ENCODE results near the gene FKBP5.
A peak's percentile ranks its signal among the peaks of the same experiment; 100 is the strongest.

The FKBP5 gene

GRCh38 chr6:35728683-35729678, 40.3 kb upstream of the FKBP5 start:
- H3K4me1 Mint-ChIP-seq = peaks cover 73% of the 10 kb centered on the region
- peak overlapping the region; percentile 74 for H3K27ac Mint-ChIP-seq (ENCODE audit: low read depth)
- no peaks in the 10 kb centered on the region for H3K27me3 Mint-ChIP-seq
- no peak for ATAC-seq (replicated peaks; ENCODE audit: extremely low read depth, poor library complexity, severe bottlenecking)
- no peaks in the 10 kb centered on the region for H3K9me3 Mint-ChIP-seq
- H3K4me3 Mint-ChIP-seq = peak overlapping the region; percentile 60
- H3K36me3 Mint-ChIP-seq (ENCODE audit: insufficient read depth) = peaks cover 21% of the 10 kb centered on the region
- DNase-seq (ENCODE audit: low spot score in 2 of 2) = no peak

GRCh38 chr6:35727935-35728682, 39.4 kb upstream of the FKBP5 start:
- peaks cover 21% of the 10 kb centered on the region for H3K36me3 Mint-ChIP-seq (ENCODE audit: insufficient read depth)
- peaks cover 77% of the 10 kb centered on the region for H3K4me1 Mint-ChIP-seq
- H3K9me3 Mint-ChIP-seq = no peaks in the 10 kb centered on the region
- no peaks in the 10 kb centered on the region for H3K27me3 Mint-ChIP-seq
- DNase-seq (ENCODE audit: low spot score in 2 of 2) (peak; percentile 75 to 85), ATAC-seq (replicated peaks; ENCODE audit: extremely low read depth, poor library complexity, severe bottlenecking) (peak; percentile 61)
- peak overlapping the region; percentile 74 for H3K27ac Mint-ChIP-seq (ENCODE audit: low read depth)
- peak overlapping the region; percentile 60 for H3K4me3 Mint-ChIP-seq

DNA sequence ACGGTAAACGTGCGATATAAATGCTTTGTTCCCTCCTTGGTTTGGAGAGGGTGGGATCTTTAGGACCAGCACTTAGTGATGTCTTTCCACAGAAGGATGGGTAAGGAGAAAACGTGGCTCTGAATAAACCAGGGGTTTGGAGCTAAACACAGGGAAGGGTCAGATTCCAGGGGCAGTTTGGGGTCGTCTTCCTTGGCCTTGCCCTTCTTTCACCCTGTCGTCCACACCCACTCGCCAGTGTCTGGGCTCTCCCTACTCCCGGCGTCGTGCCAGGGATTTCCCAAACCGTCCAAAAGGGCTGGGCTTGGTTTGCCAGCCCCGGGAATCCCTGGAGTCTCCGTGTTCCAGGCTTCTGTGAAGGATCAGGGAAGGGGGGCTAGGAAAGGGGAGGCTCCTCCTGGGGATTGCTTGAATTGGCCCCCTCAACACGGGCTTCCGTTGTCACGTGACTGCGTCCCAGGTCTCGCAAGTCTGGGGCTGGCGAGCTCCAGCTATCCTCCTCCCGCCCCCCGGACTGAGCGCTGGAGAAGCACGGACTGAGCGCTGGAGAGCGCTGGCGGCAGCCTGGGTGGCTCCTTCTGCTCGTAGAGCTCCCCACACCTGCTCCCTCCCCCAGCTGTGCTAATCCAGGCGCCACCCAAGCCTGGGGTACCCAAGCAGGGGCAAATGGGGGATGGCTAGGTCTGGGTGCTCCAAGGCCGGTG, 38.7 kb upstream of the FKBP5 start:
- H3K36me3 Mint-ChIP-seq (ENCODE audit: insufficient read depth) = peaks cover 20% of the 10 kb centered on the region
- no peak for DNase-seq (ENCODE audit: low spot score in 2 of 2)
- peaks cover 70% of the 10 kb centered on the region for H3K4me1 Mint-ChIP-seq
- H3K9me3 Mint-ChIP-seq = no peaks in the 10 kb centered on the region
- peak overlapping the region; percentile 60 for H3K4me3 Mint-ChIP-seq
- no peaks in the 10 kb centered on the region for H3K27me3 Mint-ChIP-seq
- H3K27ac Mint-ChIP-seq (ENCODE audit: low read depth) = peak overlapping the region; percentile 74
- ATAC-seq (replicated peaks; ENCODE audit: extremely low read depth, poor library complexity, severe bottlenecking) = peak; percentile 16

DNA sequence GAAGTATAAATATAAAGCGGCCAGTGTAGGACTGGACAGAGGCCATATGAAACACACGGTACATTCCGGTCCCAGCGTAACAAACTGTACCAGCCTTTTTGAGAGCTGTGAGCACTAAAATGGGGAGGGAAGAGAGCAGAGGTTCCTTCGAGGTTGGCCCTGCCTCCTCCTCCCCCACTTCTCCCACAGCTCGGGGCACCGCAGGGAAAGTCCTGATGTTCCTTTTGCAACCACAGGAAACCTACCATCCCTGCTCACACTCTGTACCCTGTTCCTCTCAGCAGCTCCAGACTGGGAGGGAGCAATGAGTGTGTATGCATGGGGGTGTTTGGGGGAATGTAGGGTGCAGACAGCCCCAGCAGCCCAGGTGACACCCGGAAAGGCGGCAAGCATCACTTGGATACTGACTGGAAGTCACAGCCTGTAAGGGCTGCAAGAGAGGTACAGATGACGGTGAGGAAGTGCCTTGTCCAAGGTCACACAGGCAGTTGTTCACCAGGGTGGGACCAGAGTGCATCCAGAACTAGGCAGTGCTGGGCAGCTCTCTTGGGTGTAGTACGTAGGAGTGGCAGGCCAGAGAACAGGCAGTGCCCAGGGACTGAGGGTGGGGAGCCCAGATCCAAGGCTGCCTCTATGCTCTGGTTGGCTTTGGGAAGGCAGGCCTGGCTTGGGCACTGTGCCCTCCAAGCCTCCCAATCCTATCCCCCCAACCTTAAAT, 37.2 kb upstream of the FKBP5 start:
- H3K36me3 Mint-ChIP-seq (ENCODE audit: insufficient read depth) = peaks cover 15% of the 10 kb centered on the region
- peak overlapping the region; percentile 74 for H3K27ac Mint-ChIP-seq (ENCODE audit: low read depth)
- DNase-seq (ENCODE audit: low spot score in 2 of 2) (no peak), ATAC-seq (replicated peaks; ENCODE audit: extremely low read depth, poor library complexity, severe bottlenecking) (no peak)
- peaks cover 58% of the 10 kb centered on the region for H3K4me1 Mint-ChIP-seq
- no peaks in the 10 kb centered on the region for H3K27me3 Mint-ChIP-seq
- peak overlapping the region; percentile 60 for H3K4me3 Mint-ChIP-seq
- H3K9me3 Mint-ChIP-seq = no peaks in the 10 kb centered on the region

DNA sequence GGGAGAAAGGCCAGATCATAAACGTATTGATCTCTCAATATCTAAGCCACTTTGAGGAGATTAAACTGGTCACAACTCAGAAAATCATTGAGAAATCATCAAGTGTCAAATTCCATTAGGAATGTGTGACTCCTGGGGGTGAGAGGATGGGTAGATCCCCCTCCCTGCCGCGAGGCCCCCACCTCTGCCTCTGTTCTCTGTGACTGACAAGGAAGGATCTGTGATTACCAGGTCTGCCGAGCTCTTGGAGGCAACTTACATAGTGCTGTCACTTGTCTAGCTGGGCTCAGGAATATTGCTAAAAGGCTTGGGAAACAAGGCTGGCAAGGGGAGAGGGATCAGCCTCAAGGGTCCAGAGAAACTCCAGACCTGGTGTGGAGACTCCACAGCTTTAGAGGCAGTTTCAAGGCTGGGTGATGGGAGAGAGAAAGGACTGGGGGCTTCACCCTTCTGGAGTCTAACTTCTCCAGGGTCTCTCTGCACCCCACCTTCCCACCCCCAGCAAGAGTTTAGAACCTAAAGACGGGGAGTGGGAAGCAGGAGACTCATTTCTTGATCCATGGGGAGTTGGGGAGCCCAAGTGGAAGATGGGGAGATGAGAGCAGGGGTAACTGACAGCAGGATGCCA, 36.5 kb upstream of the FKBP5 start:
- H3K9me3 Mint-ChIP-seq = no peaks in the 10 kb centered on the region
- peaks cover 63% of the 10 kb centered on the region for H3K4me1 Mint-ChIP-seq
- H3K27ac Mint-ChIP-seq (ENCODE audit: low read depth) = peak overlapping the region; percentile 74
- no peak for ATAC-seq (replicated peaks; ENCODE audit: extremely low read depth, poor library complexity, severe bottlenecking)
- H3K4me3 Mint-ChIP-seq = no peak overlapping the region
- no peak for DNase-seq (ENCODE audit: low spot score in 2 of 2)
- H3K27me3 Mint-ChIP-seq = no peaks in the 10 kb centered on the region
- H3K36me3 Mint-ChIP-seq (ENCODE audit: insufficient read depth) = peaks cover 15% of the 10 kb centered on the region

GRCh38 chr6:35724471-35724870, 35.8 kb upstream of the FKBP5 start:
- DNase-seq (ENCODE audit: low spot score in 2 of 2) (no peak), ATAC-seq (replicated peaks; ENCODE audit: extremely low read depth, poor library complexity, severe bottlenecking) (no peak)
- Mint-ChIP-seq H3K4me3 (no peak overlapping the region), H3K36me3 (ENCODE audit: insufficient read depth) (peaks cover 15% of the 10 kb centered on the region), H3K4me1 (peaks cover 63% of the 10 kb centered on the region), H3K27me3 (no peaks in the 10 kb centered on the region), H3K27ac (ENCODE audit: low read depth) (no peak overlapping the region), H3K9me3 (no peaks in the 10 kb centered on the region)

DNA sequence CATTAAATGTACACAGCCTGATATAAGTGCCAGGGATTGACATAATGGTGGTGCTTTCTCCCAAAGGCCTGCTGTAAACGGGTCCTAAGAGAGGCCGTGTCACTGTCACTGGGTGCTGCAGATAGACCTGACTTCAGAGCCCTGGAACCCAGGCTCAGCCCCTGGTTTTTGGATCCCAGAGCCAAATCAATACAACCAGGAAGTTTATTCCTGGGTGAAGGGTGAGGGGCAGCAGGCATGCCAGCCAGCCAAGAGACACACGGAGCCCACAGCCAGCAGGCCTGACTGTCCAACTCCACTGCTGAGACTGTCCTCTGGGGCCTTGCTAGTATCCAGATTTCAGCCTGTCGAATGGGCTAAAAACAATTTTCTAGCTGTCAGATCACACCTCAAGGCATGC, 35.3 kb upstream of the FKBP5 start:
- H3K27me3 Mint-ChIP-seq = no peaks in the 10 kb centered on the region
- ATAC-seq (replicated peaks; ENCODE audit: extremely low read depth, poor library complexity, severe bottlenecking) = no peak
- H3K9me3 Mint-ChIP-seq = no peaks in the 10 kb centered on the region
- H3K27ac Mint-ChIP-seq (ENCODE audit: low read depth) = no peak overlapping the region
- H3K4me3 Mint-ChIP-seq = no peak overlapping the region
- no peak for DNase-seq (ENCODE audit: low spot score in 2 of 2)
- H3K36me3 Mint-ChIP-seq (ENCODE audit: insufficient read depth) = peaks cover 12% of the 10 kb centered on the region
- peaks cover 62% of the 10 kb centered on the region for H3K4me1 Mint-ChIP-seq

GRCh38 chr6:35723587-35723986, 34.9 kb upstream of the FKBP5 start:
- ATAC-seq (replicated peaks; ENCODE audit: extremely low read depth, poor library complexity, severe bottlenecking) (no peak), DNase-seq (ENCODE audit: low spot score in 2 of 2) (no peak)
- H3K4me3 Mint-ChIP-seq = no peak overlapping the region
- no peaks in the 10 kb centered on the region for H3K27me3 Mint-ChIP-seq
- H3K4me1 Mint-ChIP-seq = peaks cover 62% of the 10 kb centered on the region
- peaks cover 12% of the 10 kb centered on the region for H3K36me3 Mint-ChIP-seq (ENCODE audit: insufficient read depth)
- no peaks in the 10 kb centered on the region for H3K9me3 Mint-ChIP-seq
- H3K27ac Mint-ChIP-seq (ENCODE audit: low read depth) = no peak overlapping the region

DNA sequence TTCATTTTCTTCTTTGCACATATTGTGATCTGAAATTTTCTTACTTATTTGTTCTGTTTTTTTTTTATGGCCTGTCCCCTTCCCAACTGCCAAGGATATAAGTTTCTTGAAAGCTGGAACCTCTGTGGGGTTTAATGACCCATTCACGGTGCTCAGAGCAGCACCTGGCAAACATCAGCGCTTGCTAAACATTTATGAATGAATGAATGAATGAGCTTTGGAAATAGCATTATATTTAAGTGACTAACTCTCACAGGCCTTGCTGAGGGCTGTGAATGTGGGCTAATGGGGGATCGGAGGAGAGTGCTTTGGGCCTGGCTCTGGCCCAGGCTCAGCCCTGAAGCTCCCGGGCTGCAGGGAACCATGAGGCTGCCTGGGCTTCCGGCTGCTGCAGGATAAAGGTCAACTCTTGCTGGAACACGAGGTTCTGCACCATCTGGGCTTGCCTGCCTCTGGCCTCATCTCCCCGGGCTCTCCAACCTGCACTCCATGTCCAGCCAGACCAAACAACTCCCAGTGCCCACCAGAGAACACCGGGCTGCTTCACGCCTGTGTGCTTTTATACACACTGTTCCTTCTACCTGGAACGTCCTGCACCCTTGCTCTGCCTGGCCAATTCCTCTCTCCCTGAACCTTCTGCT, 33.5 kb upstream of the FKBP5 start:
- no peaks in the 10 kb centered on the region for H3K27me3 Mint-ChIP-seq
- H3K4me3 Mint-ChIP-seq = no peak overlapping the region
- H3K36me3 Mint-ChIP-seq (ENCODE audit: insufficient read depth) = peaks cover 6% of the 10 kb centered on the region
- peaks cover 66% of the 10 kb centered on the region for H3K4me1 Mint-ChIP-seq
- no peak for ATAC-seq (replicated peaks; ENCODE audit: extremely low read depth, poor library complexity, severe bottlenecking)
- DNase-seq (ENCODE audit: low spot score in 2 of 2) = no peak
- H3K27ac Mint-ChIP-seq (ENCODE audit: low read depth) = no peak overlapping the region
- H3K9me3 Mint-ChIP-seq = no peaks in the 10 kb centered on the region

DNA sequence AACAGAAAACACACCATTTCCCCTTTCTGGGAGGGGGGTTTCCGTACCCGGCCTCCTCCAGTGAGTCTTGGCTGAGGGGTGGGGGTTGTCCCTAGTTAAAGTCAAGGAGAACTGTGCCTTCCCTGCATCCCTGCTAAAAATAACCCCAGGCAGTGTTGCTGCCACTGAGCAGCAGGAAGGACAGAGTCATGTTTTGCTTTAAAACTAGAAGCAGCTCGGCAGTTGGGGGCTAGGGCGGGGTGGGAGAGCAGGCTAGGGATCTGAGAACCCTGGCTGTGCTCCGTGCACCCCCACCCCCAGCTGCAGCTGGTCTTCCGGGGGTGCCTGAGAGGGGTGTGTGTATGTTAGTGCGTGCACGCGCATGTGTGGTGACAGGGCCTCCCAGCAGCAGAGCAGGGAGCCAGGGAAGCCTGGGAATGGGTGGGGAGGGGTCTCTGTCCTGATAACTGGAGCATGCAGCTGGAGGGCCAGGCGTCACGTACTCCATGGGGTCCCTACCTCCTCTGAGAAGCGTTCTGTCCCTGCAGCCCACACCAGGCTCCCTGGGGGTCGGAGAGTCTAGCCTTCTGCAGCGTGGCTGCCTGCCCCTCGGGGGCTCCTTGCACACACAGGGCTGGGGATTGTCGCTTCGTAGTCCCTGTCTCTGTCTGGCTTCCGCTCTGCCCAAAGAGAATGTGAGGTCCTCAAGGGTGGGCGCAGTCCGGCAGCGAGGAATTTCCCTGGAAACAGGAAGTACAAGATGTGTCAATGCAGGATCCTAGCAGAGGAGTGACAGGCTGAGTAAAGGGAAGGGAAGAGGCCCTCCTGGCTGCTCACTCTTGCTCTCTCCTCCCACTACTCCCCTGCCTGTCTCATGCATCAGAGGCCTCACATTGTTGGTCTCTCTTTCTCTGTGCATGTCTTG, 31.4 kb upstream of the FKBP5 start:
- no peaks in the 10 kb centered on the region for H3K27me3 Mint-ChIP-seq
- H3K36me3 Mint-ChIP-seq (ENCODE audit: insufficient read depth) = no peaks in the 10 kb centered on the region
- peak overlapping the region; percentile 38 for H3K4me3 Mint-ChIP-seq
- no peak overlapping the region for H3K27ac Mint-ChIP-seq (ENCODE audit: low read depth)
- ATAC-seq (replicated peaks; ENCODE audit: extremely low read depth, poor library complexity, severe bottlenecking) (no peak), DNase-seq (ENCODE audit: low spot score in 2 of 2) (no peak)
- H3K4me1 Mint-ChIP-seq = peaks cover 64% of the 10 kb centered on the region
- no peaks in the 10 kb centered on the region for H3K9me3 Mint-ChIP-seq

All from central memory CD8-positive, alpha-beta T cell (primary cell).